IMR-90 (cell line): Measurements from ENCODE around the gene ANKRD6. TPM values are rescaled to one million over a fixed set of nuclear protein-coding genes. Genes with fewer than 3 reads are reported as not detected.
A peak's percentile ranks its signal among the peaks of the same experiment; 100 is the strongest.
"Not testable (repeated sequence)": the region's sequence is repeated elsewhere in the genome, so short reads cannot be mapped to it uniquely, and the experiment has no call there.

Experiments used
- ATAC-seq: fragments of 200-7000 bp; cut with Tn5 transposase; 2 replicates; pipeline ENCODE4 v1.9.1; 2020; ENCODE audit warnings: low read depth, mild to moderate bottlenecking, moderate library complexity
- BruUV-seq: library from RNA; stranded (reverse); fragments of 400-500 nt; replicated peaks from 2 replicates; lab custom pipeline; 2021; lab: Mats Ljungman, UMichigan
- CTCF ChIA-PET: fragments of 300-600 bp; formaldehyde crosslinking; extraction: SDS; loops from one replicate; lab custom pipeline; 2021; ENCODE audit warnings: antibody characterized with exemption; lab: Yijun Ruan, JAX
- POLR2A ChIA-PET: fragments of 300-600 bp; sonication (Branson Sonifier 250); formaldehyde crosslinking; loops from one replicate; lab custom pipeline; 2022; ENCODE audit warnings: antibody characterized with exemption; ENCODE audit not compliant: unreplicated experiment; lab: Charles Lee
- DNase-seq: peaks from one replicate; pipeline ENCODE4 v3.0.0; 2013
- H2AFZ ChIP-seq: replicated peaks from 2 replicates; pipeline ENCODE3; 2013; ENCODE audit warnings: low read length, mild to moderate bottlenecking; ENCODE audit not compliant: poor library complexity
- H2AK5ac ChIP-seq: 2 replicates; pipeline ENCODE4 v1.6.1; 2013; ENCODE audit warnings: low read depth, low read length, inconsistent platforms
- H2AK9ac ChIP-seq: replicated peaks from 2 replicates; pipeline ENCODE3; 2013; ENCODE audit warnings: mild to moderate bottlenecking, low read depth, low read length, moderate library complexity; ENCODE audit not compliant: poor library complexity
- H2BK120ac ChIP-seq: 2 replicates; pipeline ENCODE4 v1.6.1; 2013; ENCODE audit warnings: low read depth, low read length, inconsistent platforms
- H2BK15ac ChIP-seq: 3 replicates; pipeline ENCODE4 v1.6.1; 2013; ENCODE audit warnings: low read depth, low read length, inconsistent platforms
- H2BK20ac ChIP-seq: 2 replicates; pipeline ENCODE4 v1.6.1; 2013; ENCODE audit warnings: low read depth, mild to moderate bottlenecking, inconsistent platforms, low read length, moderate library complexity
- H2BK5ac ChIP-seq: 2 replicates; pipeline ENCODE4 v1.6.1; 2013; ENCODE audit warnings: mild to moderate bottlenecking, low read depth, low read length, inconsistent platforms; ENCODE audit not compliant: poor library complexity, severe bottlenecking
- H3K14ac ChIP-seq: replicated peaks from 2 replicates; pipeline ENCODE4 v1.6.1; 2013; ENCODE audit warnings: low read depth, low read length, inconsistent platforms
- H3K18ac ChIP-seq: 2 replicates; pipeline ENCODE4 v1.6.1; 2013; ENCODE audit warnings: low read depth, low read length, control low read depth
- H3K23ac ChIP-seq: 2 replicates; pipeline ENCODE4 v1.6.1; 2013; ENCODE audit warnings: low read depth, low read length, inconsistent platforms
- H3K27ac ChIP-seq: 2 replicates; pipeline ENCODE4 v1.5.1; 2013; ENCODE audit warnings: mild to moderate bottlenecking, control low read depth, low read length; ENCODE audit not compliant: insufficient read depth
- H3K27me3 ChIP-seq: 2 replicates; pipeline ENCODE4 v1.6.1; 2013; ENCODE audit warnings: low read length; ENCODE audit not compliant: control insufficient read depth, insufficient read depth
- H3K36me3 ChIP-seq: 2 replicates; pipeline ENCODE4 v1.6.1; 2013; ENCODE audit warnings: low read length, mixed read lengths; ENCODE audit not compliant: control insufficient read depth, insufficient read depth
- H3K4ac ChIP-seq: 2 replicates; pipeline ENCODE4 v1.6.1; 2013; ENCODE audit warnings: low read depth, low read length, inconsistent platforms
- H3K4me1 ChIP-seq: 2 replicates; pipeline ENCODE4 v1.6.1; 2013; ENCODE audit warnings: low read length, mixed read lengths; ENCODE audit not compliant: control insufficient read depth, insufficient read depth
- H3K4me2 ChIP-seq: 2 replicates; pipeline ENCODE4 v1.6.1; 2013; ENCODE audit warnings: low read depth, mild to moderate bottlenecking, control low read depth, low read length, moderate library complexity
- H3K4me3 ChIP-seq: 2 replicates; pipeline ENCODE4 v1.5.1; 2013; ENCODE audit warnings: low read depth, mild to moderate bottlenecking, control low read depth, low read length, moderate library complexity; ENCODE audit not compliant: insufficient read depth
- H3K56ac ChIP-seq: 2 replicates; pipeline ENCODE4 v1.6.1; 2013; ENCODE audit warnings: low read length, inconsistent platforms; ENCODE audit not compliant: insufficient read depth; ENCODE audit errors: extremely low read depth
- H3K79me1 ChIP-seq, 2 experiments: 2 replicates each; pipeline ENCODE4 v1.6.1; 2013; ENCODE audit warnings: low read length in 2 of 2, inconsistent platforms in 1 of 2, low read depth in 1 of 2
- H3K9ac ChIP-seq: 2 replicates; pipeline ENCODE4 v1.6.1; 2013; ENCODE audit warnings: low read depth, low read length, control low read depth
- H3K9me1 ChIP-seq: 2 replicates; pipeline ENCODE4 v1.6.1; 2013; ENCODE audit warnings: low read length, inconsistent platforms; ENCODE audit not compliant: insufficient read depth
- H3K9me3 ChIP-seq: 2 replicates; pipeline ENCODE4 v1.6.1; 2013; ENCODE audit warnings: low read length; ENCODE audit not compliant: control insufficient read depth, insufficient read depth
- H4K20me1 ChIP-seq: 2 replicates; pipeline ENCODE4 v1.6.1; 2013; ENCODE audit warnings: low read length, inconsistent platforms; ENCODE audit not compliant: insufficient read depth
- H4K5ac ChIP-seq: 2 replicates; pipeline ENCODE4 v1.6.1; 2013; ENCODE audit warnings: mild to moderate bottlenecking, low read depth, low read length, control low read depth
- H4K8ac ChIP-seq, 2 experiments: 2 replicates each; pipeline ENCODE4 v1.6.1; 2013; ENCODE audit warnings: low read depth in 2 of 2, low read length in 2 of 2, control low read depth in 1 of 2, inconsistent platforms in 1 of 2
- H4K91ac ChIP-seq: 2 replicates; pipeline ENCODE4 v1.6.1; 2013; ENCODE audit warnings: low read depth, low read length, inconsistent platforms; ENCODE audit not compliant: insufficient read depth
- CHD1 ChIP-seq: IDR thresholded peaks from 2 replicates; pipeline ENCODE4 v1.6.1; 2012; ENCODE audit warnings: low read depth, low read length, improper control_type of control experiment
- FOS ChIP-seq: fragments of 150-350 bp; IDR thresholded peaks from 2 replicates; pipeline ENCODE4 v1.6.1; 2016; ENCODE audit warnings: low read depth, low read length
- WGBS, 2 experiments: methylation state at CpG; one replicate each; pipeline versions ENCODE4 v1.1.5 to v1.1.7; 2013; ENCODE audit warnings: missing lambda C conversion rate in 2 of 2; ENCODE audit not compliant: insufficient read length in 1 of 2; ENCODE audit errors: extremely low coverage in 2 of 2; 5-methylcytosine and 5-hydroxymethylcytosine counted together
- dilution Hi-C: fragments of 300-500 bp; cut with HindIII; formaldehyde crosslinking; loops from one replicate; pipeline ENCODE4 v1.14.3; 2018; ENCODE audit warnings: low sequenced_read_pairs; ENCODE audit not compliant: unreplicated experiment
- in situ Hi-C: fragments of 300-500 bp; cut with MboI; formaldehyde crosslinking; loops from 3 replicates; pipeline ENCODE4 v1.14.3; 2019; ENCODE audit warnings: low sequenced_read_pairs, inconsistent platforms, mixed read lengths
- intact Hi-C: fragments of 100-400 bp; cut with micrococcal nuclease; formaldehyde crosslinking; loops from 2 replicates; pipeline ENCODE4 v1.10.0; 2022
- polyA plus RNA-seq, 3 experiments: library from polyadenylated mRNA; depleted of rRNA; stranded (reverse); fragments of >200 nt; gene quantifications; 2 replicates each; pipeline ENCODE4 v1.2.3, GENCODE V29; 2012; ENCODE audit warnings: low replicate concordance in 1 of 3
- total RNA-seq: library from RNA; depleted of rRNA; stranded (reverse); fragments of >200 nt; gene quantifications from 2 replicates; pipeline ENCODE4 v1.2.3, GENCODE V29; 2012

The ANKRD6 gene
- total and polyA plus RNA-seq, 2 of the 4 experiments (the other 2 are of a cell fraction): 0.12 to 0.18 TPM

DNA sequence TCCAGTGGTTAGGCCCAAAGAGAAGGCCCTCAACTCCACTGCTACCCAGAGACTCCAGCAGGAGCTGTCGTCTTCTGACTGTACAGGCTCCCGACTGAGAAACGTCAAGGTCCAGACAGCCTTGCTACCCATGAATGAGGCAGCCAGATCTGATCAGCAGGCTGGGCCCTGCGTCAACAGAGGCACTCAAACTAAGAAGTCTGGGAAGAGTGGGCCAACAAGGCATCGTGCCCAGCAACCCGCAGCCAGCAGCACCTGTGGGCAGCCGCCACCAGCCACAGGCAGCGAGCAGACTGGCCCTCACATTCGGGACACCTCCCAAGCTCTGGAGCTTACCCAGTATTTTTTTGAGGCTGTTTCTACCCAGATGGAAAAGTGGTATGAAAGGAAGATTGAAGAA is 197.5 kb downstream of the ANKRD6 start:
- H2AK5ac ChIP-seq: no peak overlapping the region
- ChIA-PET POLR2A (no interaction called here), CTCF (no interaction called here)
- H3K23ac ChIP-seq: no peak overlapping the region
- no peak overlapping the region for H3K14ac ChIP-seq
- no peak overlapping the region for H4K91ac ChIP-seq
- no peak overlapping the region for H3K4ac ChIP-seq
- WGBS, 2 experiments: no CpG with 5 or more reads among the region's 9 CpGs
- H3K36me3 ChIP-seq: no peaks in the 10 kb centered on the region
- dilution Hi-C loops (no loop called here), intact Hi-C loops (no loop called here), in situ Hi-C loops (no loop called here)
- no peak overlapping the region for H2AK9ac ChIP-seq
- no peak overlapping the region for H2BK15ac ChIP-seq
- H2BK5ac ChIP-seq: no peak overlapping the region
- H3K9me1 ChIP-seq: no peaks in the 10 kb centered on the region
- TF ChIP-seq FOS (no peak), CHD1 (no peak)
- H3K4me1 ChIP-seq: no peaks in the 10 kb centered on the region
- H3K27ac ChIP-seq: no peak overlapping the region
- H2AFZ ChIP-seq: no peak overlapping the region
- no peak overlapping the region for H3K56ac ChIP-seq
- H4K8ac ChIP-seq: no peak overlapping the region
- H4K20me1 ChIP-seq: no peaks in the 10 kb centered on the region
- H3K79me1 ChIP-seq: no peaks in the 10 kb centered on the region
- H3K27me3 ChIP-seq: no peaks in the 10 kb centered on the region
- no peak overlapping the region for H3K9ac ChIP-seq
- no peaks in the 10 kb centered on the region for H3K9me3 ChIP-seq
- no peak overlapping the region for H3K18ac ChIP-seq
- BruUV-seq: no TSS peak
- DNase-seq: no peak
- no peak for ATAC-seq
- H3K4me2 ChIP-seq: no peak overlapping the region
- H2BK120ac ChIP-seq: no peak overlapping the region
- H4K5ac ChIP-seq: no peak overlapping the region
- H3K4me3 ChIP-seq: no peak overlapping the region
- H2BK20ac ChIP-seq: no peak overlapping the region

DNA sequence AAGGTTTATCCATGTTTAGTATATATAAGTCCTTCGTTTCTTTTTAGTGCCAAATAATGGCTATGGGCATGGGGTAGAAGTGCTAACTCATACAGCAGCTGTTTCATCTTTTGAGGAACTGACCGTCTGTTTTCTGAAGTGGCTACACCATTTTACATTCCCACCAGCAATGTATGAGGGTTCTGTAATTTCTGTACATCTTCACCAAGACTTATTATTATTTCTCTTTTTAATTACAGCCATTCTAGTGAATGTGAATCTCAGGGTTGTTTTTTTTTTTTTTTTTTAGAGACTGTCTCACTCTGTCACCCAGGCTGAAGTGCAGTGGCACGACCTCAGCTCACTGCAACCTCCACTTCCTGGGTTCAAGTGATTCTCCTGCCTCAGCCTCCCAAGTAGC is 203.5 kb downstream of the ANKRD6 start:
- ATAC-seq, H3K14ac ChIP-seq, H3K9me3 ChIP-seq, H2BK5ac ChIP-seq, H4K8ac ChIP-seq, H3K23ac ChIP-seq, H2BK15ac ChIP-seq, H4K20me1 ChIP-seq, H3K4me1 ChIP-seq, H3K9ac ChIP-seq, H2AK9ac ChIP-seq, intact Hi-C loops, H3K4me2 ChIP-seq, H3K27ac ChIP-seq, DNase-seq, H3K27me3 ChIP-seq, H2BK20ac ChIP-seq, H4K91ac ChIP-seq, H3K36me3 ChIP-seq, H2BK120ac ChIP-seq, H3K4me3 ChIP-seq, H3K56ac ChIP-seq, H4K5ac ChIP-seq, H3K9me1 ChIP-seq, H2AK5ac ChIP-seq, H2AFZ ChIP-seq, in situ Hi-C loops, H3K4ac ChIP-seq, CTCF ChIA-PET, H3K18ac ChIP-seq, dilution Hi-C loops: not testable (repeated sequence)
- TSS peak; percentile 46 for BruUV-seq
- no CpG with 5 or more reads among the region's 3 CpGs for WGBS, 2 experiments
- POLR2A ChIA-PET: interaction anchor here (0.5 kb wide), 1 partner anchor 551 kb away, joined by 3 read pairs; no protein-coding TSS in a partner anchor
- H3K79me1 ChIP-seq: peaks cover 10 to 13% of the 10 kb centered on the region in 2 experiments; a peak in 3 of 4 replicates
